Heart left ventricle (tissue), 16 donors: Measurements from ENCODE around the gene ARHGEF3. TPM values are rescaled to one million over a fixed set of nuclear protein-coding genes. Genes with fewer than 3 reads are reported as not detected.

Source experiments
- ATAC-seq, 4 donors: fragments of 200-7000 bp; cut with Tn5 transposase; one replicate each; pipeline ENCODE4 v1.9.1; 2020 to 2022; ENCODE audit warnings: moderate library complexity in 4 of 4, mild to moderate bottlenecking in 3 of 4, moderate number of reproducible peaks in 1 of 4
- DNase-seq, 5 donors: peaks; one replicate each; pipeline ENCODE4 v3.0.0-alpha.2; 2020
- H3K27ac ChIP-seq, 12 donors: fragments of 200-600 bp; sonication (generic) in 4 of 12; one replicate each; pipeline versions ENCODE4 v1.5.0 to v1.8.0; 2016 to 2022; ENCODE audit warnings: mild to moderate bottlenecking in 2 of 12
- H3K27me3 ChIP-seq, 9 donors: fragments of 200-600 bp; sonication (generic) in 2 of 9; one replicate each; pipeline versions ENCODE4 v1.5.1 to v1.8.0; 2016 to 2022; ENCODE audit warnings: mild to moderate bottlenecking in 3 of 9
- H3K36me3 ChIP-seq, 9 donors: fragments of 200-600 bp; sonication (generic) in 2 of 9; one replicate each; pipeline versions ENCODE4 v1.5.0 to v1.8.0; 2018 to 2022; ENCODE audit warnings: mild to moderate bottlenecking in 2 of 9
- H3K4me1 ChIP-seq, 12 donors: fragments of 200-600 bp; sonication (generic) in 4 of 12; one replicate each; pipeline versions ENCODE4 v1.5.0 to v1.8.0; 2016 to 2022; ENCODE audit warnings: mild to moderate bottlenecking in 3 of 12
- H3K4me3 ChIP-seq, 12 donors: fragments of 200-600 bp; sonication (generic) in 4 of 12; one replicate each; pipeline versions ENCODE4 v1.5.0 to v1.8.0; 2017 to 2022; ENCODE audit warnings: mild to moderate bottlenecking in 9 of 12, moderate library complexity in 4 of 12
- H3K9me3 ChIP-seq, 12 donors: fragments of 200-600 bp; sonication (generic) in 4 of 12; one replicate each; pipeline versions ENCODE4 v1.5.0 to v1.8.0; 2016 to 2022; ENCODE audit warnings: mild to moderate bottlenecking in 1 of 12
- POLR2A ChIP-seq, 2 donors: fragments of 450-650 bp; IDR thresholded peaks; one replicate each; pipeline ENCODE4 v1.6.1; 2017; ENCODE audit warnings: antibody characterized with exemption in 2 of 2, mild to moderate bottlenecking in 2 of 2, moderate library complexity in 2 of 2
- WGBS, 4 donors: extraction: QIAGEN DNeasy Blood & Tissue Kit in 2 of 4; methylation state at CpG; one replicate each; pipeline versions ENCODE4 v1.1.5 to v1.1.7; 2013 to 2018; 5-methylcytosine and 5-hydroxymethylcytosine counted together
- intact Hi-C, 10 donors: fragments of 100-400 bp; cut with DNase I; formaldehyde crosslinking; loops; one replicate each; pipeline versions ENCODE4 v1.11.1 to v1.14.2; 2022
- polyA plus RNA-seq, 2 donors: library from polyadenylated mRNA; stranded (reverse); fragments of 200-250 nt; gene quantifications; one replicate each; pipeline ENCODE4 v1.2.3, GENCODE V29; 2013
- total RNA-seq, 9 donors: library from RNA; depleted of rRNA in 2 of 9; stranded (reverse); fragments of >200 nt in 2 of 9; fragmentation: NEBNext Ultra II Directional in 3 of 9; extraction: Animal tissue kit (Norgen Biotek cat#: 25700) in 3 of 9; gene quantifications; one replicate each; pipeline versions ENCODE4 v1.1.0 to v1.2.4, GENCODE V29; 2016 to 2023
- TF ChIP-seq, protein P1 (sequence below), 12 donors: fragments of 200-600 bp; sonication (generic) in 4 of 12; IDR thresholded peaks; one replicate each; pipeline versions ENCODE4 v1.5.0 to v1.8.0; 2018 to 2022; ENCODE audit warnings: antibody characterized with exemption in 12 of 12, mild to moderate bottlenecking in 5 of 12
- donor health status: ischemic (EF 13 %, LVEDD 7.1; RV severe dilation, severe dysfunction).
- donor health status: healthy with polysubstance abuse.
- donor health status: DM: no; HTN: yes; CAD: no.
- donor health status: DM: no; HTN: no; CAD: no.
- donor health status: ischemic (EF 25% LVEDD 6.9; RV normal size, moderate dysfunction).
- donor health status: ischemic (EF 25% LVEDD 5.7; RV mildly dilated, moderate dysfunction).
- donor health status: healthy.
- donor health status: DM: yes; HTN: yes; CAD: no.
- donor health status: ischemic (EF 35%, LVEDD 5.7; RV mildly dilated, moderate dysfunction).
- donor health status: nonischemic (EF 11% LVEDD 7.7; RV severe dilation, severe dysfunction).
- donor health status: DM: yes; HTN: yes; CAD: no.
- donor health status: PGD.
- donor health status: ischemic (EF 29% LVEDD 5.4; RV normal size, mild dysfunction).
- donor health status: nonischemic (EF 23%, LVEDD 6.1; RV moderate dilation, normal function).

The ARHGEF3 gene
- total and polyA plus RNA-seq, 11 donors, result 6.5 to 36.8 (median 16.8) TPM

DNA sequence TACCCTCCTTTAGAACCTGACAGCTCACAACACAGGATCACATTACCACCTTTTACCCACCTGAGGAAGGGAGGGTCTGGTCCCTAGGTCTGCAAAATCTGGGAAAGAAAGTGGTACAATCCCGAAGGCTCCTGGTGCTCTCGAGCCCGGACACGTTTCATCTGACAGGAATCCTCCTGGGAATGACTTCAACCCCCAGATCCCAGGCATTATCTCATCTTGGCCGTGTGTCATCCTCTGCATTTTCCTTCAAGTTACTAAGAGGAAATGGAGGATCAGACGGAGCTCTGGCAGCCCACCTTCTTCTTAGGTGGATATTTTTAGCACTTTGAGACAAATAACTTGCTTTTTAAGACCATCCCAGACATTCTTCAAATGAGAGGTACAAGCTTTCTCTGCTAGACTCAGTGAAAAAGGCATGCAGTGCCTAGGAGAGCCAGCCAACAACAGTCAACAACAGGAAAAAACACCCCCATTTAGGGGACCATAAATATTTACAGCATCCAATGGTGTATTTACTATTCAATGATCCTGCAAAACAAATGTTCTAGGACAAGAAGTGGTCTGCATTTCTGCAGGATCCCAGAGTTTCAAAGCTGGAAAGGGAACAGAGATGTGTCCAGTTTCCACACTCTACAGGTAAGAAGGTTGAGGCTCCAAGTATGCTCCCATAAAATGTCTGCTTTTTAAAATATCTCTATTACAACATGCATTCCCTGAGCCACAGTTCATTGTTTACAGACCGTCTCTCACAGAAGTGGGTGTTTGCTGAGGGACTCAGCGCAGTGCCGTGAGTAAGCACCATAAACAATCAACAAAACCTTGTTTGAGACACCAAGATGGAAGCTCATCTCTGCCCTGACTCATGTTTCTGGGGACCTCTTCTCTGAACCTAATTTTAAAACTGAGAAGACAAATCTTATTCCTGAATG is 38.3 kb upstream of the ARHGEF3 start:
- Histone ChIP-seq H3K4me3 (no peak overlapping the region), H3K27ac (no peak overlapping the region), H3K4me1 (no peaks in the 10 kb centered on the region), H3K27me3 (no peaks in the 10 kb centered on the region), H3K9me3 (peaks cover 0 to 4% (median 0%) of the 10 kb centered on the region in 12 donors), H3K36me3 (no peaks in the 10 kb centered on the region)
- intact Hi-C loops, result no loop called here
- no peak for TF ChIP-seq POLR2A (IDR thresholded peaks at IDR 0.05)
- TF ChIP-seq, protein P1, sequence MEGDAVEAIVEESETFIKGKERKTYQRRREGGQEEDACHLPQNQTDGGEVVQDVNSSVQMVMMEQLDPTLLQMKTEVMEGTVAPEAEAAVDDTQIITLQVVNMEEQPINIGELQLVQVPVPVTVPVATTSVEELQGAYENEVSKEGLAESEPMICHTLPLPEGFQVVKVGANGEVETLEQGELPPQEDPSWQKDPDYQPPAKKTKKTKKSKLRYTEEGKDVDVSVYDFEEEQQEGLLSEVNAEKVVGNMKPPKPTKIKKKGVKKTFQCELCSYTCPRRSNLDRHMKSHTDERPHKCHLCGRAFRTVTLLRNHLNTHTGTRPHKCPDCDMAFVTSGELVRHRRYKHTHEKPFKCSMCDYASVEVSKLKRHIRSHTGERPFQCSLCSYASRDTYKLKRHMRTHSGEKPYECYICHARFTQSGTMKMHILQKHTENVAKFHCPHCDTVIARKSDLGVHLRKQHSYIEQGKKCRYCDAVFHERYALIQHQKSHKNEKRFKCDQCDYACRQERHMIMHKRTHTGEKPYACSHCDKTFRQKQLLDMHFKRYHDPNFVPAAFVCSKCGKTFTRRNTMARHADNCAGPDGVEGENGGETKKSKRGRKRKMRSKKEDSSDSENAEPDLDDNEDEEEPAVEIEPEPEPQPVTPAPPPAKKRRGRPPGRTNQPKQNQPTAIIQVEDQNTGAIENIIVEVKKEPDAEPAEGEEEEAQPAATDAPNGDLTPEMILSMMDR (IDR thresholded peaks at IDR 0.05), result no peak
- DNase-seq (no peak), ATAC-seq (no peak)
- WGBS, 4 donors, result 50 to 65% (median 60%) methylated on average over 9 of the region's 9 CpGs

DNA sequence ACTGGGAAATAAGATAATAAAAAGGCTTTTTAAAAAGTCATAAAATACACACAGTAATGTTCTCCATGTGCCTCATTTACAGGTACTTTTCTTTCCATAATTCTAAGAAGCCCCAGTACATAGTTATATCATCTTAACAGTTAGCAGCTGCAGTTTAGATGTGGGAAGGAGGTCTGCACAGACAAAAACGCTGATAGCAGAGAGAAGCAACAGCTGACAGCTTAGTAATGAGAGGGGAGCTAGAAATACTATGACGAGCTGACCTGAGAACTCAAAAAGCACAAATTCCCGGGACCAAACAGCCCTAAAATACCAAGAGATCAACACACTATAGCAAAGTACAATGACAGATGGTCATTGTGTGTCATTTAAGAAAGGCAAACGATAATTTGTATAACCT is 36.7 kb upstream of the ARHGEF3 start:
- 49 to 65% (median 57%) methylated on average over 4 of the region's 4 CpGs for WGBS, 4 donors
- no peak for DNase-seq
- no peak for ATAC-seq
- intact Hi-C loops, result no loop called here
- H3K27me3 ChIP-seq, result no peaks in the 10 kb centered on the region
- H3K27ac ChIP-seq, result no peak overlapping the region
- peaks cover 0 to 2% (median 0%) of the 10 kb centered on the region in 12 donors for H3K4me1 ChIP-seq
- TF ChIP-seq, protein P1 (IDR thresholded peaks at IDR 0.05), result no peak
- TF ChIP-seq POLR2A (IDR thresholded peaks at IDR 0.05), result no peak
- no peaks in the 10 kb centered on the region for H3K9me3 ChIP-seq
- no peak overlapping the region for H3K4me3 ChIP-seq
- no peaks in the 10 kb centered on the region for H3K36me3 ChIP-seq

DNA sequence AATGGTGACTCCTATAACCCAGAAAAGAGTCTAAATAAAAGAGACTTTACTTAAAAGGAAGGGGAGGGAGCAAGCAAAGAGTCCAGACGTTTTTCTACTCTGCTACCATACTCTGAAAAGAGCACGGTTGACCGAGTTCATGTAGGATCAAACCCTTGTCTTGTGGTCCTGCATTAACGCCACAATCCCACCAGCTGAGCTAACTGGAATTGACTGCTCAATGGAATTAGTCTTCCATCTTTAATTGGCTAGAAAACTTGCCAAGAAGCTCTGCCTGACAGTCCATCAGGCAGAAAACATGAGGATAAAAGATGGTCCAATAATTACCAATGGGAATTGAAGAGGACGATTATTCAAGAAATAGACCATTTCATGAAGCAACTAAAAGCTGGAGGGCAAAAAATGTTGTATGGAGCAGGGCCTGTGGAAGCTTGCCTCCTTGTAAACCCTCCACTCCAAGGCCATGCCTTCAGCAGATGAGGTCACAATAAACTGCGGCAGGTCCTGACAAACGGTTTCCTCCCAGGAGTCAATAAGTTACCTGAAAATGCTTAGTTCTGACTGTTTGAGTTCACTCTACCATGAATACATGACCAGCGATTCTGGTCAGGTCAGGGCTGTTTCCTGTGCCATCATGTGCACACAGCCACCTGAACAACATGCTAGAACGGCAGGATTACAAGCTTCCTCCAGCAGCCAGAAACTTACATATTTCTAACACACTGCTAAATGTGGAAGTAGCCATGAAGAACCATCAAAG is 35.6 kb upstream of the ARHGEF3 start:
- DNase-seq (no peak), ATAC-seq (no peak)
- Histone ChIP-seq H3K4me3 (no peak overlapping the region), H3K9me3 (no peaks in the 10 kb centered on the region), H3K27me3 (no peaks in the 10 kb centered on the region), H3K4me1 (peaks cover 0 to 12% (median 0%) of the 10 kb centered on the region in 12 donors), H3K36me3 (no peaks in the 10 kb centered on the region), H3K27ac (no peak overlapping the region)
- 75 to 80% (median 79%) methylated on average over 9 of the region's 9 CpGs for WGBS, 4 donors
- TF ChIP-seq, protein P1 (IDR thresholded peaks at IDR 0.05), result no peak
- intact Hi-C loops, result no loop called here
